NCI-H146 (cell line): ENCODE results near the gene CHCHD3.
A peak's percentile ranks its signal among the peaks of the same experiment; 100 is the strongest.
"Not testable (repeated sequence)": the region's sequence is repeated elsewhere in the genome, so short reads cannot be mapped to it uniquely, and the experiment has no call there.

Experiments used
- DNase-seq: peaks from one replicate; lab custom pipeline; 2025; lab: John Stamatoyannopoulos, UW

Gene CHCHD3

DNA sequence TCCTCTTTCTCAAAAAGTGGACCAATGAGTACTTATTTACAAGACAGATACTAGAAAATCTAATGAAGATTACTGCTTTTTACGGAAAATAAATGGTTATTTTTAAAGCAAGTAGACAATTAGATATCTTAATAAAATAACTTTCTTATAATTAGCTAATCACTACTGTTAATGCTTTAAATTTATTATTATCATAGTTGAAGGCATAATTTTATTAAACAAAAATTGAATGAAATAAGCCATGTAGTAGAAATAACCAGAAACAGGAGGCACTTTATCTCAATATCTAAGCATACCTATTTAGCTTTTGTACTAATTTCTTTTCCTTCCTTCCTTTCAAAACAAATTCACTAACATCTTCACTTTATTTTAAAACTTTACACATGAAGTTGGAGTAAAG is 134.9 kb downstream of the CHCHD3 start:
- DNase-seq, result no peak

DNA sequence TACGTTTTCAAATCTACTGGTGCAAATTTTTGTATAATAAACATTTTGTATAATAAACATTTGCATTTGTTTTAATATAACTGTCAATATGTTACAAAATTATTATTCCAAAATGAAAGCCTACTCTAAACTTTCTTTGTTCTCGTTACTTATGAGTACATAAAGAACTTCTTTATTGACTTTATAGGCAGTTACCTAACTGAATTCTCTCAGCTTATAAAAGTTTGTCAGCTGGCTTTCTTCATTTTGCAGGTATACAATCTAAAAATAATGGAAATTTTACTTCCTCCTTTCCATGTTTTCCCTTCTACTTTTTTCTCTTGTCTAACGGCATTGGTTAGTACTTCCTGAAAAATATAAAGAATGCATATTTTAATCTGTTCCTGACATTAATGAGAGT is 137.1 kb downstream of the CHCHD3 start:
- no peak for DNase-seq

DNA sequence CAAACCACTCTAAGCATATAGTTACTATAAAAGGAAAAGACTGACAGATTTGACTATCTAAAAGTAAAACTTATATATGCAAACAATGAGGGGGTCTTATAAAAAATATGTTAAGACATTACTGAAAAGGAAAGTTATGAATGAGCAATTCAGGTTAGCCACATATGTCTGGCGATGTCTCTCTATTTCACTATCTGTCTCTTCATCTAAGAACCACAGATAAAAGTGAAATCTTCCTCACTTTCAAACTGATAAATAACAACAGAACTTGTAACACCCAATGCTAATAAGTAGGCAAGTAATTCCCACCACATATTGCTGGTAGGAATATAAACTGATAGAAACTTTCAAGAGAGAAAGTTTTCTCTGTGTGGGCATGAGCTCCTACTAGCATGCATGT is 138.2 kb downstream of the CHCHD3 start:
- no peak for DNase-seq

DNA sequence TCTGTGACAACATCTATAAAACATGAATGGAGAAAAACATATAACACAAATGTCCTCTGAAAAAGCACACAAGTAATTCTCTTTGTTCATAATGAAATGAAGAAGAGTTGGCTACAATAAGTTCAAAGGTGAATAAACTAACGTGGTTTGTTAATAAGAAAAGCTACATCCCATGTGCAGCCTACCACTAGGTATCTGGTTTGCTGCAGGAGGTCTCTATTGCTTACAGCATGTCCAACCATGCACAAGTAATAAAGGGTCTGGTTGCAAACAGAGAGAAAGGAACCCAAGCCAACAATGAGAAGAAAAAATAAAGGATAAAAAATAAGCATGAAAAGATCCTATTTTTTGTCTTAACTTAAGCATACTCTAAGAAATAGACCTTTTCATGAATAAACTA is 139.2 kb downstream of the CHCHD3 start:
- no peak for DNase-seq

GRCh38 chr7:132941905-132942304 is 140.0 kb downstream of the CHCHD3 start:
- DNase-seq, result no peak

DNA sequence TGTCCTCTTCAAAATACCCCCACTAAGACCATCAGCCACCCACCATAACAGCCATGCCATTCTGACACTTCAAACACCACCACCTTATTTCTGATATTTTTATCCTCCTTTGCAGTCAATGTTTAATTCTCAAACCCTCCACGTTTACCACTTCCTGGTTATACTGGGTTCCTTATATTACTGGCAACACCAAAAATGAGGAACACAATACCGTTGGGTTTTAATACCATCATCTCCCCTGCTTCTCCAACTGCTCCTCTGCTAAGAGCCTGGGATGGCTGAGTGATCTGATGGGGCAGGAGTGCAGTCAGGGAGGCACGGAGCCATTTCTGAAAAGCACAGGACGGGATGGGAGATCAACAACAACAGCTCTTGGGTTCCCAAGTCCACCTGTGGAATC is 140.5 kb downstream of the CHCHD3 start:
- DNase-seq, result no peak

GRCh38 chr7:132940084-132940483 is 141.8 kb downstream of the CHCHD3 start:
- no peak for DNase-seq

- DNase-seq, result no peak
Measured at GRCh38 chr7:132939495-132939894, 142.4 kb downstream of the CHCHD3 start.

GRCh38 chr7:132937286-132937685 is 144.6 kb downstream of the CHCHD3 start:
- DNase-seq, result no peak

- DNase-seq, result no peak
Measured at GRCh38 chr7:132935608-132936007, 146.3 kb downstream of the CHCHD3 start.

DNA sequence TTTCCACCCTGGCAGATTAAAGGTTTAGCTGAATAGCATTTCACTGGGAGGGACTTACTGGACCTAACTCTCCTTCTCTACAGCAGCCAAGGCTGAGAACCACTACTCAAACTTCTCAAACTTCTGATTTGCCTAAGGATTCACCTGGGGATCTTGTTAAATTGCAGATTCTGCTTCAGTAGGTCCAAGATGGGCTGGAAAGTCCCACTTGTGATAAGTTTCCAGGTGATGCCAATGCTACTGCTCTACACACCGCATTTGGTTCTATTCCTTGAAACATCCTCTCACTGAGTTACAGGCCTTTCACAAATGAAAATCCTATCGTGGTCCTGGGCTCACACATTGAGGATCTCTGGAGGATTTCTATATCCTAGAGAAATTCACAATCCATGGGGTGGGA is 147.9 kb downstream of the CHCHD3 start:
- DNase-seq, result no peak

DNA sequence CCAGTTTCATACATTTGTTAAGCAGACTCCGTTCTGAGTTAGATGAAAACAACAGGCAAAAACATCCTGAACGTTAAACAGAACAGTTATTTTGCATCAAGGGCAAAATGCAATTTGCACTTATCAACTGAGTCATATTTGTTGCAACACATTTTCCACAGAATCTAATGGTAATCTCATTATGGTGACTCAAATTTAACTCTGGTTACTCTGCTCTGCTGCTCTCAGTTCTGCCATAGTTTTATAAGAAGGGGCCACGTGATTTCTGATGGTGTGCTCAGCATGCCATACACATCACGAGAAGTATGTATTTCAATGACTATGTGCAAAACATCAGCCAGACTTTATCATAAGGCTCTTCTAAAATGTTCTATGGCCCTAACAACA is 148.8 kb downstream of the CHCHD3 start:
- DNase-seq, result no peak

- no peak for DNase-seq
Measured at GRCh38 chr7:132932296-132933071, 149.4 kb downstream of the CHCHD3 start.

DNA sequence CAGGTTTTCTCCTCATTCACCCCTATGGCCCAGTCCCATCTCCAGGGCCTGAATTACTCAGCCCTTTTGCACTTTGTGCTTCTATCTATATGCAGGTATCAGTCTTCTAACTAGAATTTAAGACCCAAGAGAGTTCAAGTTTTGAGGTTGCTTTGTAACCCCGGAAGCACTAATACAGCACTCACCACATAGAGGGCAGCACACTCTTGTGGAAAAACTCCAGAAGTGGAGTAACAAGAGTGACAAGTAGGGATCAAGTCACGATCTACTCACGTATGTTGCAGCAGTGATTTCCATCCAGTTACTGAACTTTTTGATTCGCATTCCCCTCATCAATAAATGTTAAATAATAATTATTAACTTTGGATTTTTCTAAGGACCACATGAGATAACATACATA is 151.0 kb downstream of the CHCHD3 start:
- no peak for DNase-seq

DNA sequence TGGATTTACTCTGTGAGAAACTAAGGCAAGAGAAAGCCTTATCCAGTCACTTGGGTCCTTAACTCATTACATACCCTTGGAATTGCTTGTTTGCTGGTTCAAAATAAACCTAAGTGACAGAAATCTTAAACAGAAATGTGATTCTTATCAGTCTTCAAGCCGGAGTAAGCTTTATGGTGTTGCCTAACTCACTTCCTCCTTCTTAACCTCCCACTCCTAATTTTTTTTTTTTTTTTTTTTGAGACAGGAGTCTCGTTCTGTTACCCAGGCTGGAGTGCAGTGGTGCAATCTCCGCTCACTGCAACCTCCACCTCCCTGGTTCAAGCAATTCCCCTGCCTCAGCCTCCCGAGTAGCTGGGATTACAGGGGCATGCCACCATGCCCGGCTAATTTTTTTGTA is 151.9 kb downstream of the CHCHD3 start:
- DNase-seq, result not testable (repeated sequence)

DNA sequence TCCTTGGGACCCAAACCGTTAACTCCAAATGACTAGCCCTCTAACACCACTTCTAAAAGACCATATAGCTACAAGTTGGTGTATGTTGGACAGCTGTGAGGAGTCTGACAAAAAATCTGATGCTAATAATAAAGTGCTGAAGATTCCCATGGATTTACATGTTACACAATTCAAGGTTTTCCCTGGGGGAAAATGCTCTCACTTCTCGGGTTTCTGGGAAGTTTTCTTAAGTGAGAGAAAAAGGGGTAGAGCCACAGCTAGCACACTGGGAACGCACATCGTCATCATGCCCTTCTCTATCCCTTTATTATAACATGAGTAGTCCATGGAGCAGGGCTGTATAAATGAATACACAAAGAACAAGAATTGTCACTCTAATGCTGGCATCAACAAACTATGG is 162.1 kb downstream of the CHCHD3 start:
- DNase-seq, result no peak

- DNase-seq, result no peak
Measured at GRCh38 chr7:132915647-132916046, 166.2 kb downstream of the CHCHD3 start.

- DNase-seq, result no peak
Measured at GRCh38 chr7:132910657-132911056, 171.2 kb downstream of the CHCHD3 start.

GRCh38 chr7:132907380-132907940 is 174.4 kb downstream of the CHCHD3 start:
- DNase-seq, result no peak

DNA sequence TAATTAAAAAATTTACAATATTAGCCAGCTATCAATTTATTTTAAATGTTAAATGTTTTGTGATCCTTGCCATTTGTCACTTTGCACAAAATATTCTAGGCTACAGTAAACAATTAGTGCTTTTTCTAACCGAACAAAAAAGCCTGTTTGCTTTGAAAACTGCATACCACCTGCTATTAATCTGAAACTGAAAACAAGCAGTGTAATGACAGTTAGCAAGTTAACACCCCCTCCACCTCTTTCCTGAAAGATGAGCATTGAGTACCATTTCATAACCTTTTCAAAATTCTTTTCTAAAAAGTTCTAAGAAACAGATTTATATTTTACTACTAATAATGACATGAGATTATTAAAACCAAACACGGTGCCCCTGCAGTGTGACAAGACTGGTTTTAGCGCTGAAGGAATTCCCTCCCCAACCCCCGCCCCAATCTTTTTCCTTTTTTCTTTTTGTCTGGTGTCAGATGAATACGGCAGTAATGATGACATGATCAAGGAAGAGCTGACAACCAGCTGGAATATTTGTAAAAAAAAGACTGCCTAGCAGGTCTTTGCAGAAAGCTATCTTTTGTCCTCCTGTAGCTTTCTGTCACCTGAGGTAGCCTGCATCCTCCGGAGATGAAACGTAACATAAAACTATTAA is 175.6 kb downstream of the CHCHD3 start:
- peak; percentile 47 for DNase-seq

DNA sequence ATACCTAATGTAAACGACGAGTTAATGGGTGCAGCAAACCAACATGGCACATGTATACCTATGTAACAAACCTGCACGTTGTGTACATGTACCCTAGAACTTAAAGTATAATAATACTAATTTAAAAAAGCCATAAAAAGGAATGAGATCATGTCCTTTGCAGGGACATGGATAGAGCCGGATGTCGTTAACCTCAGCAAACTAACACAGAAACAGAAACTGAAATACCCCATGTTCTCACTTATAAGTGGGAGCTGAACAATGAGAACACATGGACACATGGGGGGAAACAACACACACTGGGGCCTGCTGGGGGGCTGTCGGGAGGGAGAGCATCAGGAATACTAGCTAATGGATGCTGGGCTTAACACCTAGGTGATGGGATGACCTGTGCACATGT is 176.8 kb downstream of the CHCHD3 start:
- DNase-seq, result not testable (repeated sequence)

DNA sequence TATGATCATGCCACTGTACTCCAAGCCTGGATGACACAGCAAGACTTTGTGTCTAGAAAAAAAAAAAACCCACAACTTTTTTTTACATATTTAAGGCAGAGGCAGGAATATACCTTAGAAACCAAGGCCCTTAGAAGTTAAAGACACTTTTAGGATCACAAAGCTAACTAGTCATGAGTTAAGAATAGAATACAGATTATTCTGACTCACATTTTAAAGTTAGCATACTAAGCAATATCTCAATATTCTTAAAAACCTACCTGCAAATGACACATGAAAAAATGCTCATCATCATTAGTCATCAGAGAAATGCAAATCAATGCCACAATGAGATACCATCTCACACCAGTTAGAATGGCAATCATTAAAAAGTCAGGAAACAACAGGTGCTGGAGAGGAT is 177.7 kb downstream of the CHCHD3 start:
- DNase-seq, result no peak

DNA sequence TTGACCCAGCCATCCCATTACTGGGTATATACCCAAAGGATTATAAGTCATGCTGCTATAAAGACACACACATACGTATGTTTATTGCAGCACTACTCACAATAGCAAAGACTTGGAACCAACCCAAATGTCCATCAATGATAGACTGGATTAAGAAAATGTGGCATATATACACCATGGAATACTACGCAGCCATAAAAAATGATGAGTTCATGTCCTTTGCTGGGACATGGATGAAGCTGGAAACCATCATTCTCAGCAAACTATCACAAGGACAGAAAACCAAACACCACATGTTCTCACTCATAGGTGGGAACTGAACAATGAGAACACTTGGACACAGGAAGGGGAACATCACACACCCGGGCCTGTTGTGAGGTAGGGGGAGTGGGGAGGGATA is 179.6 kb downstream of the CHCHD3 start:
- DNase-seq, result not testable (repeated sequence)

- DNase-seq, result no peak
Measured at GRCh38 chr7:132901241-132901640, 180.6 kb downstream of the CHCHD3 start.
